ENCODE measurements around the gene FBLN1. TPM values are rescaled to one million over a fixed set of nuclear protein-coding genes. Genes with fewer than 3 reads are reported as not detected.
A peak's percentile ranks its signal among the peaks of the same experiment; 100 is the strongest.

Gene FBLN1, protein sequence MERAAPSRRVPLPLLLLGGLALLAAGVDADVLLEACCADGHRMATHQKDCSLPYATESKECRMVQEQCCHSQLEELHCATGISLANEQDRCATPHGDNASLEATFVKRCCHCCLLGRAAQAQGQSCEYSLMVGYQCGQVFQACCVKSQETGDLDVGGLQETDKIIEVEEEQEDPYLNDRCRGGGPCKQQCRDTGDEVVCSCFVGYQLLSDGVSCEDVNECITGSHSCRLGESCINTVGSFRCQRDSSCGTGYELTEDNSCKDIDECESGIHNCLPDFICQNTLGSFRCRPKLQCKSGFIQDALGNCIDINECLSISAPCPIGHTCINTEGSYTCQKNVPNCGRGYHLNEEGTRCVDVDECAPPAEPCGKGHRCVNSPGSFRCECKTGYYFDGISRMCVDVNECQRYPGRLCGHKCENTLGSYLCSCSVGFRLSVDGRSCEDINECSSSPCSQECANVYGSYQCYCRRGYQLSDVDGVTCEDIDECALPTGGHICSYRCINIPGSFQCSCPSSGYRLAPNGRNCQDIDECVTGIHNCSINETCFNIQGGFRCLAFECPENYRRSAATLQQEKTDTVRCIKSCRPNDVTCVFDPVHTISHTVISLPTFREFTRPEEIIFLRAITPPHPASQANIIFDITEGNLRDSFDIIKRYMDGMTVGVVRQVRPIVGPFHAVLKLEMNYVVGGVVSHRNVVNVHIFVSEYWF
- 1,067 and 1,077 TPM in 2 replicates for polyA plus RNA-seq (2013)

DNA sequence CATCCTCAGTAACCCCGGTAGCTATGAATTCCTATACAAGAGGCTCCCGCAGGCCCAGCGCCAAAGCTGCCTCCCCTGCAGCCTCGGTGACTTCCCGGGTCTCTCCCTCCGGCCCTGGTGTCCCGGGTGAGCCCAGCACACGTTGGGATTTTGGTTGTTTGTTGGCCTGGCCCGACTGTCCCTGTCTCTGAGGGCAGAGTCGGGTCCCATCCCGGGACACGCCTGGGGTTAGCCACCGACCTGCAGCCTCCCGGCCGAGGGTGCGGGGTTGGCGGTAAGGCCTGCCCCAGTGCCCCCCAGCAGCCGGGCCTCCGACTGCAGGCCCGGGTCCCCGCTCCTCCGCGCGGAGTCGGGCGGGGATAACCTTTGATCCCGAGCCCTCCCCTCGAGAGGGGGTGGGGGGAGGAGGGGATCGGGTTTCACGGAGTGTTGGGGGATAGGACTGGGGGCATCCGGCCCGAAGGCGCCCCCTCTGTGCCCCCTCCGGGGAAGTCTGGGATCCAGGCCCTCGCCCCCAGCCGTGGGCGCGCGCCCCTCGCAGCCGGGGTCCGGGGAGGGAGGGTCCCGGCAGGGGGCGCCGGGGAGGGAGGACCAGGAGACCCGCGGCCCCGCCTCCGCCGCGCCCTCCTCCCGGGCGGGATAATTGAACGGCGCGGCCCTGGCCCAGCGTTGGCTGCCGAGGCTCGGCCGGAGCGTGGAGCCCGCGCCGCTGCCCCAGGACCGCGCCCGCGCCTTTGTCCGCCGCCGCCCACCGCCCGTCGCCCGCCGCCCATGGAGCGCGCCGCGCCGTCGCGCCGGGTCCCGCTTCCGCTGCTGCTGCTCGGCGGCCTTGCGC, at the start of gene FBLN1:
Gene FBLN1, plus strand, starts transcription at position 669 of the 835 bp plus-strand sequence. Its CDS starts 103 bp downstream, at position 772.
- Histone ChIP-seq H3K23ac (ENCODE audit: low read length) (no peak within 1 kb of the TSS), H3K27me3 (ENCODE audit: insufficient read depth, low read length) (no peaks in the 10 kb centered on the region), H3K4me1 (ENCODE audit: control insufficient read depth in 1 of 2, insufficient read depth in 2 of 2, low read length in 2 of 2) (peaks cover 16 to 21% of the 10 kb centered on the region in 2 experiments), H3K4me3 (ENCODE audit: low read depth, low read length) (peak within 1 kb of the TSS; percentile 83), H3K9me3 (ENCODE audit: insufficient read depth, low read depth, low read length) (no peaks in the 10 kb centered on the region), H2BK12ac (ENCODE audit: low read length) (peak within 1 kb of the TSS; percentile 96), H2AFZ (ENCODE audit: insufficient read depth, low read length, poor library complexity) (peak within 1 kb of the TSS; percentile 76), H3K18ac (ENCODE audit: low read length) (peak within 1 kb of the TSS; percentile 97), H3K36me3 (ENCODE audit: control insufficient read depth in 1 of 2, insufficient read depth in 2 of 2, low read length in 2 of 2) (peaks cover 13 to 14% of the 10 kb centered on the region in 2 experiments), H3K79me2 (ENCODE audit: control insufficient read depth, insufficient read depth, low read length, poor library complexity) (peaks cover 42% of the 10 kb centered on the region), H3K79me1 (ENCODE audit: low read length) (peaks cover 39% of the 10 kb centered on the region), H4K91ac (ENCODE audit: low read depth, low read length) (peak within 1 kb of the TSS; percentile 95), H3K14ac (ENCODE audit: low read length) (peak within 1 kb of the TSS; percentile 97), H4K8ac (ENCODE audit: low read depth, low read length) (peak within 1 kb of the TSS; percentile 90), H3K4me2 (ENCODE audit: low read length) (peak within 1 kb of the TSS; percentile 94), H4K12ac (ENCODE audit: low read depth, low read length) (peak within 1 kb of the TSS; percentile 78), H3K9ac (ENCODE audit: low read length) (peak within 1 kb of the TSS; percentile 89), H2BK5ac (ENCODE audit: low read depth, low read length, poor library complexity) (peak within 1 kb of the TSS; percentile 97), H2BK120ac (ENCODE audit: insufficient read depth, low read length, poor library complexity) (peak within 1 kb of the TSS; percentile 92), H3K27ac (ENCODE audit: low read depth, low read length) (peak within 1 kb of the TSS; percentile 98), H3K4ac (ENCODE audit: low read depth, low read length) (peak within 1 kb of the TSS; percentile 99), H2AK5ac (ENCODE audit: low read length) (peak within 1 kb of the TSS; percentile 97)
- no CpG with 5 or more reads among the region's 89 CpGs for WGBS (ENCODE audit: extremely low coverage, insufficient coverage, insufficient read length)
- peak; percentile 59 to 78 for DNase-seq

DNA sequence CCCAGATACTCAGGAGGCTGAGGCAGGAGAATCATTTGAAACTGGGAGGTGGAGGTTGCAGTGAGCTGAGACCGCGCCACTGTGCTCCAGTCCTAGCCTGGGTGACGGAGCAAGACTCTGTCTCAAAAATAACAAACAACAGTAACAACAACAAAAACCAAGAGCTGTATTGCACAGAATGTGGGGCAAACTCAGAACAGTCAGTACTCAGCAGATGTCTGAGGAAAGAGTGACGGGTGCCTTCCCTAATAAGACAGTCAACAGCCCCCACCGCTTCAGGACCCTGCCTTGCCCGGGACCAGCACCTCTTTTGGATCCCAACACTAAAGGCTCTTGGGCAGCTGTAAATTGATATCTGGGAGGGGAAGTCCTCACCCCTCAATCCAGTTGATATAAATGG, 48.9 kb upstream of the FBLN1 start:
- H3K18ac ChIP-seq (ENCODE audit: low read length) = no peak overlapping the region
- peaks cover 11 to 24% of the 10 kb centered on the region in 2 experiments for H3K4me1 ChIP-seq (ENCODE audit: control insufficient read depth in 1 of 2, insufficient read depth in 2 of 2, low read length in 2 of 2)
- H3K14ac ChIP-seq (ENCODE audit: low read length) = no peak overlapping the region
- no peaks in the 10 kb centered on the region for H3K9me3 ChIP-seq (ENCODE audit: insufficient read depth, low read depth, low read length)
- H3K79me2 ChIP-seq (ENCODE audit: control insufficient read depth, insufficient read depth, low read length, poor library complexity) = no peaks in the 10 kb centered on the region
- no peaks in the 10 kb centered on the region for H3K27me3 ChIP-seq (ENCODE audit: insufficient read depth, low read length)
- H3K9ac ChIP-seq (ENCODE audit: low read length) = no peak overlapping the region
- no peak overlapping the region for H3K4me2 ChIP-seq (ENCODE audit: low read length)
- peak overlapping the region; percentile 90 for H2BK12ac ChIP-seq (ENCODE audit: low read length)
- H4K8ac ChIP-seq (ENCODE audit: low read depth, low read length) = peak overlapping the region; percentile 34
- H3K4me3 ChIP-seq (ENCODE audit: low read depth, low read length) = no peak overlapping the region
- peaks cover 35% of the 10 kb centered on the region for H3K79me1 ChIP-seq (ENCODE audit: low read length)
- H4K91ac ChIP-seq (ENCODE audit: low read depth, low read length) = peak overlapping the region; percentile 66
- H4K12ac ChIP-seq (ENCODE audit: low read depth, low read length) = no peak overlapping the region
- H3K27ac ChIP-seq (ENCODE audit: low read depth, low read length) = no peak overlapping the region
- no peak overlapping the region for H2BK5ac ChIP-seq (ENCODE audit: low read depth, low read length, poor library complexity)
- no CpG with 5 or more reads among the region's 6 CpGs for WGBS (ENCODE audit: extremely low coverage, insufficient coverage, insufficient read length)
- no peak for DNase-seq
- H3K4ac ChIP-seq (ENCODE audit: low read depth, low read length) = peak overlapping the region; percentile 4
- no peak overlapping the region for H2AFZ ChIP-seq (ENCODE audit: insufficient read depth, low read length, poor library complexity)
- no peaks in the 10 kb centered on the region for H3K36me3 ChIP-seq (ENCODE audit: control insufficient read depth in 1 of 2, insufficient read depth in 2 of 2, low read length in 2 of 2)
- H3K23ac ChIP-seq (ENCODE audit: low read length) = no peak overlapping the region
- H2AK5ac ChIP-seq (ENCODE audit: low read length) = peak overlapping the region; percentile 26
- peak overlapping the region; percentile 74 for H2BK120ac ChIP-seq (ENCODE audit: insufficient read depth, low read length, poor library complexity)

DNA sequence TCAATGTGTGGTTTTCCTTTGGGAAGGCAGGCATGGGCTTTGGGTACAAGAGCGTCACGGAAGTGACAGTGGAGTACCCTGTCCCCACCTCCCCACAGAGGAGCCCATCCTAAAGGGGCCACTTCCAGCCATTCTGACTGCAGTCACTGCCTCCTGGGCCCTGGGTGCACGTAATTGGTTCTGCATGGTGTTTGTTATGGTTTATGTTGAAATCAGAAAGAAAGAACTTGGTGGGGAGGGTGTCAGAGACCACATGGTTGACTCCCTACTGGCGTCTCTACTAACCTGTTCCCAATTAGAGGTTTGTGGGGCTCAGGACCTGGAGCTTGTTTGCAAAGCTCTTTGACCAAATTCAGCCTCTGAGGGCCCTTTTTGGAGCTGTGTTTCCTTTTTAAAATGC, 48.4 kb upstream of the FBLN1 start:
- Histone ChIP-seq H3K18ac (ENCODE audit: low read length) (peak overlapping the region; percentile 57), H2BK5ac (ENCODE audit: low read depth, low read length, poor library complexity) (peak overlapping the region; percentile 25), H3K79me1 (ENCODE audit: low read length) (peaks cover 35% of the 10 kb centered on the region), H2BK12ac (ENCODE audit: low read length) (peak overlapping the region; percentile 90), H3K23ac (ENCODE audit: low read length) (no peak overlapping the region), H3K36me3 (ENCODE audit: control insufficient read depth in 1 of 2, insufficient read depth in 2 of 2, low read length in 2 of 2) (no peaks in the 10 kb centered on the region), H4K12ac (ENCODE audit: low read depth, low read length) (no peak overlapping the region), H4K91ac (ENCODE audit: low read depth, low read length) (peak overlapping the region; percentile 66), H3K4me2 (ENCODE audit: low read length) (no peak overlapping the region), H3K9ac (ENCODE audit: low read length) (no peak overlapping the region), H3K27ac (ENCODE audit: low read depth, low read length) (no peak overlapping the region), H4K8ac (ENCODE audit: low read depth, low read length) (no peak overlapping the region), H3K27me3 (ENCODE audit: insufficient read depth, low read length) (no peaks in the 10 kb centered on the region), H3K9me3 (ENCODE audit: insufficient read depth, low read depth, low read length) (no peaks in the 10 kb centered on the region), H3K4ac (ENCODE audit: low read depth, low read length) (peak overlapping the region; percentile 19), H3K79me2 (ENCODE audit: control insufficient read depth, insufficient read depth, low read length, poor library complexity) (no peaks in the 10 kb centered on the region), H2AK5ac (ENCODE audit: low read length) (peak overlapping the region; percentile 49), H3K14ac (ENCODE audit: low read length) (peak overlapping the region; percentile 74), H3K4me1 (ENCODE audit: control insufficient read depth in 1 of 2, insufficient read depth in 2 of 2, low read length in 2 of 2) (peaks cover 11 to 24% of the 10 kb centered on the region in 2 experiments), H2AFZ (ENCODE audit: insufficient read depth, low read length, poor library complexity) (no peak overlapping the region), H3K4me3 (ENCODE audit: low read depth, low read length) (no peak overlapping the region), H2BK120ac (ENCODE audit: insufficient read depth, low read length, poor library complexity) (peak overlapping the region; percentile 74)
- no CpG with 5 or more reads among the region's 4 CpGs for WGBS (ENCODE audit: extremely low coverage, insufficient coverage, insufficient read length)
- DNase-seq = no peak

DNA sequence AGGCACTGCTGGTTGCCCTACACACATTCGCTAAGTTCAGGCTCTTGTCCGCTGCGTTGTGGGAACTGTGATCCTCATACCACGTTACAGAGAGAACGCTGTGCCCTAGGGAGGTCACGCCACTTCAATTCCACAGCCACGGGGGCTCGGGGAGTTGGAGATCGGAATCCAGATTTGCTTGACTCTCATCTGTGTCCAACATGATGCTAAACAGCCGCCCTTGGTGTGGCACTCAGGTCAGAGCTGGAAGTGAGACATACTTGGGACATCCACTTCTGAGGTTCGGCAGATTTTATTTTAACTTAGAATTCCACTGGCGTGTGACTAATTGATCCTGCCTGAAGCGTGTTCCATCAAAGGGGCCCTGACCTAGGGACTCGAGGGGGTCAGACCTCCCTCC, 47.5 kb upstream of the FBLN1 start:
- DNase-seq = peak in 1 of 2 donors; percentile 65
- Histone ChIP-seq H4K8ac (ENCODE audit: low read depth, low read length) (peak overlapping the region; percentile 8), H3K4me2 (ENCODE audit: low read length) (no peak overlapping the region), H4K12ac (ENCODE audit: low read depth, low read length) (no peak overlapping the region), H2BK5ac (ENCODE audit: low read depth, low read length, poor library complexity) (peak overlapping the region; percentile 43), H3K9ac (ENCODE audit: low read length) (no peak overlapping the region), H3K18ac (ENCODE audit: low read length) (peak overlapping the region; percentile 55), H3K4me3 (ENCODE audit: low read depth, low read length) (no peak overlapping the region), H3K36me3 (ENCODE audit: control insufficient read depth in 1 of 2, insufficient read depth in 2 of 2, low read length in 2 of 2) (no peaks in the 10 kb centered on the region), H3K79me1 (ENCODE audit: low read length) (peaks cover 30% of the 10 kb centered on the region), H3K4ac (ENCODE audit: low read depth, low read length) (no peak overlapping the region), H3K9me3 (ENCODE audit: insufficient read depth, low read depth, low read length) (no peaks in the 10 kb centered on the region), H2BK12ac (ENCODE audit: low read length) (peak overlapping the region; percentile 30), H3K27me3 (ENCODE audit: insufficient read depth, low read length) (no peaks in the 10 kb centered on the region), H2BK120ac (ENCODE audit: insufficient read depth, low read length, poor library complexity) (peak overlapping the region; percentile 35), H3K14ac (ENCODE audit: low read length) (peak overlapping the region; percentile 33), H4K91ac (ENCODE audit: low read depth, low read length) (peak overlapping the region; percentile 65), H3K4me1 (ENCODE audit: control insufficient read depth in 1 of 2, insufficient read depth in 2 of 2, low read length in 2 of 2) (peaks cover 10 to 24% of the 10 kb centered on the region in 2 experiments), H3K27ac (ENCODE audit: low read depth, low read length) (peak overlapping the region; percentile 28), H3K79me2 (ENCODE audit: control insufficient read depth, insufficient read depth, low read length, poor library complexity) (no peaks in the 10 kb centered on the region), H2AFZ (ENCODE audit: insufficient read depth, low read length, poor library complexity) (no peak overlapping the region), H2AK5ac (ENCODE audit: low read length) (peak overlapping the region; percentile 61), H3K23ac (ENCODE audit: low read length) (no peak overlapping the region)
- WGBS (ENCODE audit: extremely low coverage, insufficient coverage, insufficient read length) = no CpG with 5 or more reads among the region's 14 CpGs

Measured in trophoblast cell (in vitro differentiated cells and primary cell).